AG09309 (cell line): ENCODE results near the gene ITPR1.

ENCODE experiments used
- DNase-seq: peaks from one replicate; pipeline ENCODE4 v3.0.0-alpha.2; 2010; ENCODE audit warnings: low read depth
- H3K4me3 ChIP-seq: 2 replicates; pipeline ENCODE4 v1.5.1; 2011; ENCODE audit warnings: mild to moderate bottlenecking, low read depth, low read length, moderate library complexity; ENCODE audit not compliant: control insufficient read depth
- CTCF ChIP-seq: IDR thresholded peaks from 2 replicates; pipeline ENCODE4 v1.5.1; 2011; ENCODE audit warnings: mild to moderate bottlenecking, low read depth, low read length, inconsistent platforms; ENCODE audit not compliant: insufficient read depth, control insufficient read depth; ENCODE audit errors: missing control alignments

The ITPR1 gene

GRCh38 chr3:4828279-4829030 is 335.3 kb downstream of the ITPR1 start:
- no peak overlapping the region for H3K4me3 ChIP-seq
- DNase-seq: peak; percentile 52
- TF ChIP-seq CTCF: no peak

GRCh38 chr3:4829031-4829394 is 335.9 kb downstream of the ITPR1 start:
- no peak overlapping the region for H3K4me3 ChIP-seq
- TF ChIP-seq CTCF: no peak
- no peak for DNase-seq

- DNase-seq: no peak
- H3K4me3 ChIP-seq: peak overlapping the region; percentile 10; the same call in 1 of the 2 replicates
- no peak for TF ChIP-seq CTCF
These were observed 337.4 kb downstream of the ITPR1 start for GRCh38 chr3:4830586-4830914.

- H3K4me3 ChIP-seq: no peak overlapping the region
- no peak for DNase-seq
- no peak for TF ChIP-seq CTCF
These were observed 338.4 kb downstream of the ITPR1 start for GRCh38 chr3:4831580-4831950.

GRCh38 chr3:4833471-4833870 is 340.3 kb downstream of the ITPR1 start:
- DNase-seq: no peak
- TF ChIP-seq CTCF: no peak
- no peak overlapping the region for H3K4me3 ChIP-seq

- H3K4me3 ChIP-seq: no peak overlapping the region
- DNase-seq: no peak
- no peak for TF ChIP-seq CTCF
These were observed 341.3 kb downstream of the ITPR1 start for GRCh38 chr3:4834403-4834866.
